ENCODE measurements around the gene APP.

GRCh38 chr21:26154753-26155152, 15.8 kb downstream of the APP start:
- TF ChIP-seq TAF1 (IDR thresholded peaks at IDR 0.05; ENCODE audit: low read depth) (no peak), ZBTB7A (IDR thresholded peaks at IDR 0.05; ENCODE audit: low read depth) (no peak), YY1 (IDR thresholded peaks at IDR 0.05; ENCODE audit: low read depth) (no peak), RAD21 (IDR thresholded peaks at IDR 0.05; ENCODE audit: low read depth) (no peak), EP300 (IDR thresholded peaks at IDR 0.05; ENCODE audit: borderline replicate concordance) (no peak), TEAD4 (IDR thresholded peaks at IDR 0.05) (no peak), CREB1 (IDR thresholded peaks at IDR 0.05; ENCODE audit: low read depth) (no peak), EGR1 (IDR thresholded peaks at IDR 0.05) (no peak), CEBPB (IDR thresholded peaks at IDR 0.05) (no peak)
- TF ChIP-seq, protein P1, sequence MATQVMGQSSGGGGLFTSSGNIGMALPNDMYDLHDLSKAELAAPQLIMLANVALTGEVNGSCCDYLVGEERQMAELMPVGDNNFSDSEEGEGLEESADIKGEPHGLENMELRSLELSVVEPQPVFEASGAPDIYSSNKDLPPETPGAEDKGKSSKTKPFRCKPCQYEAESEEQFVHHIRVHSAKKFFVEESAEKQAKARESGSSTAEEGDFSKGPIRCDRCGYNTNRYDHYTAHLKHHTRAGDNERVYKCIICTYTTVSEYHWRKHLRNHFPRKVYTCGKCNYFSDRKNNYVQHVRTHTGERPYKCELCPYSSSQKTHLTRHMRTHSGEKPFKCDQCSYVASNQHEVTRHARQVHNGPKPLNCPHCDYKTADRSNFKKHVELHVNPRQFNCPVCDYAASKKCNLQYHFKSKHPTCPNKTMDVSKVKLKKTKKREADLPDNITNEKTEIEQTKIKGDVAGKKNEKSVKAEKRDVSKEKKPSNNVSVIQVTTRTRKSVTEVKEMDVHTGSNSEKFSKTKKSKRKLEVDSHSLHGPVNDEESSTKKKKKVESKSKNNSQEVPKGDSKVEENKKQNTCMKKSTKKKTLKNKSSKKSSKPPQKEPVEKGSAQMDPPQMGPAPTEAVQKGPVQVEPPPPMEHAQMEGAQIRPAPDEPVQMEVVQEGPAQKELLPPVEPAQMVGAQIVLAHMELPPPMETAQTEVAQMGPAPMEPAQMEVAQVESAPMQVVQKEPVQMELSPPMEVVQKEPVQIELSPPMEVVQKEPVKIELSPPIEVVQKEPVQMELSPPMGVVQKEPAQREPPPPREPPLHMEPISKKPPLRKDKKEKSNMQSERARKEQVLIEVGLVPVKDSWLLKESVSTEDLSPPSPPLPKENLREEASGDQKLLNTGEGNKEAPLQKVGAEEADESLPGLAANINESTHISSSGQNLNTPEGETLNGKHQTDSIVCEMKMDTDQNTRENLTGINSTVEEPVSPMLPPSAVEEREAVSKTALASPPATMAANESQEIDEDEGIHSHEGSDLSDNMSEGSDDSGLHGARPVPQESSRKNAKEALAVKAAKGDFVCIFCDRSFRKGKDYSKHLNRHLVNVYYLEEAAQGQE (IDR thresholded peaks at IDR 0.05; ENCODE audit: low read depth), result no peak
- TF ChIP-seq, protein P2, sequence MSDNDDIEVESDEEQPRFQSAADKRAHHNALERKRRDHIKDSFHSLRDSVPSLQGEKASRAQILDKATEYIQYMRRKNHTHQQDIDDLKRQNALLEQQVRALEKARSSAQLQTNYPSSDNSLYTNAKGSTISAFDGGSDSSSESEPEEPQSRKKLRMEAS (IDR thresholded peaks at IDR 0.05), result no peak

All from Ishikawa (cell line).